Endothelial cell of umbilical vein (primary cell): ENCODE measurements around the gene BICD2. TPM values are rescaled to one million over a fixed set of nuclear protein-coding genes. Genes with fewer than 3 reads are reported as not detected.

Experiments used
- BruUV-seq: library from RNA; stranded (reverse); fragments of 400-500 nt; replicated peaks from 2 replicates; lab custom pipeline; 2021; lab: Mats Ljungman, UMichigan
- CTCF ChIA-PET: fragments of 300-600, 350-600 bp; sonication (Branson Sonifier 250); formaldehyde crosslinking; loops from one replicate; lab custom pipeline; 2021; ENCODE audit warnings: antibody characterized with exemption, inconsistent platforms; lab: Charles Lee
- POLR2A ChIA-PET: fragments of 300-600, 350-600 bp; sonication (Branson Sonifier 250); formaldehyde crosslinking; loops from one replicate; lab custom pipeline; 2021; ENCODE audit warnings: antibody characterized with exemption, inconsistent platforms; lab: Charles Lee
- DNase-seq: peaks from one replicate; pipeline ENCODE4 v3.0.0-alpha.2; 2011; ENCODE audit warnings: low read depth, low spot score
- FAIRE-seq: peaks from 2 replicates; lab custom pipeline; 2011; peaks lifted over from hg19 to GRCh38; lab: Jason Lieb, UNC
- H2AFZ ChIP-seq: 2 replicates; pipeline ENCODE4 v1.6.0; 2012; ENCODE audit warnings: low read depth, low read length, control low read depth, inconsistent platforms
- H3K27ac ChIP-seq: 2 replicates; pipeline ENCODE4 v1.5.1; 2011; ENCODE audit warnings: low read depth, mild to moderate bottlenecking, control low read depth, low read length, moderate library complexity; ENCODE audit not compliant: insufficient read depth
- H3K27me3 ChIP-seq, 2 experiments: 2 replicates each; pipeline versions ENCODE4 v1.6.0 to v1.6.1; 2011; ENCODE audit warnings: low read length in 2 of 2, mixed read lengths in 1 of 2; ENCODE audit not compliant: control insufficient read depth in 2 of 2, insufficient read depth in 2 of 2
- H3K36me3 ChIP-seq, 2 experiments: 2 replicates in 1 of 2; 3 replicates in 1 of 2; pipeline ENCODE4 v1.5.1; 2011; ENCODE audit warnings: low read length in 2 of 2, mild to moderate bottlenecking in 1 of 2, moderate library complexity in 1 of 2; ENCODE audit not compliant: control insufficient read depth in 2 of 2, insufficient read depth in 2 of 2; ENCODE audit errors: extremely low read depth in 1 of 2
- H3K4me1 ChIP-seq: 3 replicates; pipeline ENCODE4 v1.5.1; 2011; ENCODE audit warnings: mild to moderate bottlenecking, low read length; ENCODE audit not compliant: control insufficient read depth, insufficient read depth; ENCODE audit errors: extremely low read depth
- H3K4me2 ChIP-seq: 2 replicates; pipeline ENCODE4 v1.6.1; 2011; ENCODE audit warnings: low read length, control low read depth, mixed read lengths; ENCODE audit not compliant: insufficient read depth
- H3K4me3 ChIP-seq, 3 experiments: fragments of 200-600 bp in 1 of 3; sonication (generic), shearing (Covaris generic) in 1 of 3; replicated peaks in 1 of 3; 2 replicates each; pipeline ENCODE4 v1.5.1; 2011 to 2016; ENCODE audit warnings: control low read depth in 3 of 3, low read length in 3 of 3, mild to moderate bottlenecking in 2 of 3, inconsistent platforms in 1 of 3, low read depth in 1 of 3, moderate library complexity in 1 of 3; ENCODE audit not compliant: insufficient read depth in 1 of 3
- H3K79me2 ChIP-seq: 2 replicates; pipeline ENCODE4 v1.6.0; 2012; ENCODE audit warnings: low read length, inconsistent platforms; ENCODE audit not compliant: control insufficient read depth, insufficient read depth
- H3K9ac ChIP-seq: replicated peaks from 2 replicates; pipeline ENCODE3; 2011; ENCODE audit warnings: low read length, control low read depth; ENCODE audit not compliant: insufficient read depth; ENCODE audit errors: extremely low read depth
- H3K9me1 ChIP-seq: replicated peaks from 3 replicates; pipeline ENCODE4 v1.6.0; 2011; ENCODE audit warnings: mild to moderate bottlenecking, low read length; ENCODE audit not compliant: control insufficient read depth, insufficient read depth; ENCODE audit errors: extremely low read depth
- H3K9me3 ChIP-seq: replicated peaks from 2 replicates; pipeline ENCODE4 v1.5.1; 2012; ENCODE audit warnings: low read length, inconsistent platforms; ENCODE audit not compliant: control insufficient read depth, insufficient read depth
- H4K20me1 ChIP-seq: replicated peaks from 2 replicates; pipeline ENCODE3; 2011; ENCODE audit warnings: mild to moderate bottlenecking, low read length; ENCODE audit not compliant: control insufficient read depth, insufficient read depth; ENCODE audit errors: extremely low read depth
- CTCF ChIP-seq, 2 donors: IDR thresholded peaks; 1 replicate in 1 of 2; 2 replicates in 1 of 2; pipeline ENCODE4 v1.5.1; 2011; ENCODE audit warnings: low read length in 2 of 2, mild to moderate bottlenecking in 2 of 2, moderate library complexity in 2 of 2, control low read depth in 1 of 2, inconsistent platforms in 1 of 2, low read depth in 1 of 2; ENCODE audit not compliant: insufficient read depth in 1 of 2; ENCODE audit errors: extremely low read depth in 1 of 2
- EZH2 ChIP-seq: IDR thresholded peaks from 2 replicates; pipeline ENCODE4 v1.6.1; 2012; ENCODE audit warnings: borderline replicate concordance, low read depth, mild to moderate bottlenecking, moderate library complexity, low read length, inconsistent platforms; ENCODE audit not compliant: severe bottlenecking
- GATA2 ChIP-seq: IDR thresholded peaks from 2 replicates; pipeline ENCODE4 v1.7.0; 2011; ENCODE audit warnings: low read depth, mild to moderate bottlenecking, moderate library complexity, mixed read lengths, low read length; ENCODE audit not compliant: insufficient read length, insufficient read depth
- JUN ChIP-seq: IDR thresholded peaks from 2 replicates; pipeline ENCODE4 v1.6.1; 2011; ENCODE audit warnings: borderline replicate concordance, low read depth; ENCODE audit not compliant: insufficient read length, insufficient read depth
- POLR2A ChIP-seq: IDR thresholded peaks from 2 replicates; pipeline ENCODE4 v1.6.1; 2012; ENCODE audit warnings: low read depth, mild to moderate bottlenecking, control low read depth, low read length
- POLR2AphosphoS5 ChIP-seq: IDR thresholded peaks from 2 replicates; pipeline ENCODE4 v1.6.1; 2012; ENCODE audit warnings: low read depth, mild to moderate bottlenecking, control low read depth, low read length, moderate library complexity; ENCODE audit not compliant: insufficient read depth
- dilution Hi-C: fragments of 300-500 bp; cut with MboI; formaldehyde crosslinking; loops from one replicate; pipeline ENCODE4 v1.15.0; 2019; ENCODE audit warnings: low sequenced_read_pairs; ENCODE audit not compliant: extremely low pct_ligation_motif_present
- intact Hi-C: fragments of 100-400 bp; cut with micrococcal nuclease; formaldehyde crosslinking; loops from one replicate; pipeline ENCODE4 v1.10.0; 2022
- polyA plus RNA-seq, 4 experiments: library from polyadenylated mRNA; depleted of rRNA in 3 of 4; stranded (reverse) in 3 of 4; unstranded in 1 of 4; fragments of >200 nt; gene quantifications; 2 replicates each; pipeline versions ENCODE4 v1.2.1 to v1.2.3, GENCODE V29; 2011 to 2012; ENCODE audit warnings: missing spikeins in 1 of 4
- total RNA-seq: library from RNA; stranded (reverse); gene quantifications from 2 replicates; pipeline ENCODE4 v1.2.3, GENCODE V29; 2021

Gene BICD2
- total and polyA plus RNA-seq, 2 donors (not counting 3 experiments of a cell fraction or from before 2014, with no cell fraction given): 14.3 to 39.3 TPM

GRCh38 chr9:92762781-92763708 is 1.6 kb downstream of the BICD2 start:
- Histone ChIP-seq H3K9me1 (no peaks in the 10 kb centered on the region), H3K4me2 (peak overlapping the region; percentile 73), H3K4me1 (peaks cover 16% of the 10 kb centered on the region), H4K20me1 (no peaks in the 10 kb centered on the region), H3K36me3 (no peaks in the 10 kb centered on the region), H3K9ac (peak overlapping the region; percentile 6), H3K79me2 (peaks cover 59% of the 10 kb centered on the region), H3K27ac (no peak overlapping the region), H3K4me3 (peak overlapping the region; percentile 21 to 99 (median 61)), H3K27me3 (no peaks in the 10 kb centered on the region), H3K9me3 (no peaks in the 10 kb centered on the region), H2AFZ (no peak overlapping the region)
- DNase-seq (no peak), FAIRE-seq (no peak)
- BruUV-seq: TSS peak; percentile 20
- CTCF ChIA-PET: interaction anchor here (0.8 to 3.4 kb wide), 6 partner anchors 16 to 48 kb away, joined by 3 to 30 read pairs (median 4); no protein-coding TSS in a partner anchor
- dilution Hi-C loops: no loop called here
- TF ChIP-seq JUN: no peak
- intact Hi-C loops: loop anchor here (10.0 kb wide), 1 partner anchor 438 kb away; the partner anchor contains the start of genes CENPP and NOL8
- POLR2A ChIA-PET: interaction anchor here (1.6 kb wide), 1 partner anchor 92 kb away, joined by 6 read pairs; the partner anchor contains the start of gene IPPK

- Histone ChIP-seq H4K20me1 (no peaks in the 10 kb centered on the region), H3K9ac (no peak overlapping the region), H3K9me1 (no peaks in the 10 kb centered on the region), H3K27ac (no peak overlapping the region), H3K4me2 (no peak overlapping the region), H3K79me2 (peaks cover 63% of the 10 kb centered on the region), H3K4me3 (no peak overlapping the region), H3K27me3 (no peaks in the 10 kb centered on the region), H3K36me3 (no peaks in the 10 kb centered on the region), H3K9me3 (no peaks in the 10 kb centered on the region), H3K4me1 (peaks cover 16% of the 10 kb centered on the region), H2AFZ (no peak overlapping the region)
- no peak for DNase-seq
- ChIA-PET POLR2A (no interaction called here), CTCF (interaction anchor here (3.4 kb wide), 1 partner anchor 45 kb away, joined by 30 read pairs; no protein-coding TSS in a partner anchor)
- intact Hi-C loops (loop anchor here (10.0 kb wide), 1 partner anchor 437 kb away; the partner anchor contains the start of genes CENPP and NOL8), dilution Hi-C loops (no loop called here)
- no TSS peak for BruUV-seq
- TF ChIP-seq POLR2A: no peak
- no peak for TF ChIP-seq EZH2
- no peak for TF ChIP-seq CTCF (IDR thresholded peaks at IDR 0.05; ENCODE audit: extremely low read depth in 1 of 2, insufficient read depth in 1 of 2, low read depth in 1 of 2, low read length in 2 of 2)
- no peak for TF ChIP-seq JUN
- TF ChIP-seq POLR2AphosphoS5: no peak
- no peak for TF ChIP-seq GATA2
- no peak for FAIRE-seq
These were observed 2.4 kb downstream of the BICD2 start for GRCh38 chr9:92762196-92762595.
